ENCODE results near the gene GUCA1A.

GRCh38 chr6:42217157-42217518 is 44.0 kb downstream of the GUCA1A start:
- TF ChIP-seq, protein P1, sequence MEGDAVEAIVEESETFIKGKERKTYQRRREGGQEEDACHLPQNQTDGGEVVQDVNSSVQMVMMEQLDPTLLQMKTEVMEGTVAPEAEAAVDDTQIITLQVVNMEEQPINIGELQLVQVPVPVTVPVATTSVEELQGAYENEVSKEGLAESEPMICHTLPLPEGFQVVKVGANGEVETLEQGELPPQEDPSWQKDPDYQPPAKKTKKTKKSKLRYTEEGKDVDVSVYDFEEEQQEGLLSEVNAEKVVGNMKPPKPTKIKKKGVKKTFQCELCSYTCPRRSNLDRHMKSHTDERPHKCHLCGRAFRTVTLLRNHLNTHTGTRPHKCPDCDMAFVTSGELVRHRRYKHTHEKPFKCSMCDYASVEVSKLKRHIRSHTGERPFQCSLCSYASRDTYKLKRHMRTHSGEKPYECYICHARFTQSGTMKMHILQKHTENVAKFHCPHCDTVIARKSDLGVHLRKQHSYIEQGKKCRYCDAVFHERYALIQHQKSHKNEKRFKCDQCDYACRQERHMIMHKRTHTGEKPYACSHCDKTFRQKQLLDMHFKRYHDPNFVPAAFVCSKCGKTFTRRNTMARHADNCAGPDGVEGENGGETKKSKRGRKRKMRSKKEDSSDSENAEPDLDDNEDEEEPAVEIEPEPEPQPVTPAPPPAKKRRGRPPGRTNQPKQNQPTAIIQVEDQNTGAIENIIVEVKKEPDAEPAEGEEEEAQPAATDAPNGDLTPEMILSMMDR (IDR thresholded peaks at IDR 0.05) = no peak
- no peak for TF ChIP-seq POLR2A (IDR thresholded peaks at IDR 0.05)

Data from tibial nerve (tissue), 3 donors.